Measurements from ENCODE around the gene GDPD5. TPM values are rescaled to one million over a fixed set of nuclear protein-coding genes. Genes with fewer than 3 reads are reported as not detected.

The GDPD5 gene
- total and polyA plus RNA-seq, 10 of the 15 experiments (the other 5 are each of a cell fraction or from before 2014, with no cell fraction given), result 0.10 to 30.0 (median 6.7) TPM

GRCh38 chr11:75558939-75559843, 33.5 kb upstream of the GDPD5 start (continued):
- no peak for TF ChIP-seq CEBPZ (IDR thresholded peaks at IDR 0.05; ENCODE audit: low read depth, low read length)
- no peak for TF ChIP-seq PKNOX1 (IDR thresholded peaks at IDR 0.05)
- no peak for TF ChIP-seq MTA3 (IDR thresholded peaks at IDR 0.05; ENCODE audit: borderline replicate concordance, low read length)
- TF ChIP-seq RCOR1 (conservative IDR thresholded peaks at IDR 0.05; ENCODE audit: low read depth, low read length), result no peak
- TF ChIP-seq WRNIP1 (IDR thresholded peaks at IDR 0.05; ENCODE audit: borderline replicate concordance, low read depth, low read length), result no peak
- no peak for TF ChIP-seq TARDBP (IDR thresholded peaks at IDR 0.05; ENCODE audit: borderline replicate concordance)
